Testis (tissue), 3 donors: Measurements from ENCODE around the gene SH3BP2. TPM values are rescaled to one million over a fixed set of nuclear protein-coding genes. Genes with fewer than 3 reads are reported as not detected.

Experiments
- DNase-seq: peaks from one replicate; pipeline ENCODE4 v3.0.0-alpha.2; 2019
- H3K27ac ChIP-seq, 2 donors: fragments of 200-600 bp; sonication (generic); one replicate each; pipeline ENCODE4 v1.5.1; 2019
- H3K27me3 ChIP-seq: fragments of 200-600 bp; sonication (generic); one replicate; pipeline ENCODE4 v1.5.1; 2019
- H3K36me3 ChIP-seq: fragments of 200-600 bp; sonication (generic); one replicate; pipeline ENCODE4 v1.5.1; 2017; ENCODE audit warnings: low read depth; ENCODE audit errors: missing control alignments
- H3K4me1 ChIP-seq: fragments of 200-600 bp; sonication (generic); one replicate; pipeline ENCODE4 v1.5.1; 2019
- H3K4me3 ChIP-seq, 2 donors: fragments of 200-600 bp; sonication (generic); one replicate each; pipeline ENCODE4 v1.5.1; 2017 to 2019
- H3K9me3 ChIP-seq: fragments of 200-600 bp; sonication (generic); one replicate; pipeline ENCODE4 v1.5.1; 2017
- POLR2A ChIP-seq: fragments of 450-650 bp; IDR thresholded peaks from one replicate; pipeline ENCODE4 v1.6.1; 2017; ENCODE audit warnings: antibody characterized with exemption, mild to moderate bottlenecking, moderate library complexity
- WGBS, 2 donors: methylation state at CpG; one replicate each; pipeline ENCODE4 v1.1.5; 2018; 5-methylcytosine and 5-hydroxymethylcytosine counted together
- intact Hi-C: fragments of 100-400 bp; cut with DNase I; formaldehyde crosslinking; loops from one replicate; pipeline ENCODE4 v1.15.1; 2023; ENCODE audit warnings: low total_unique reads
- polyA plus RNA-seq: library from polyadenylated mRNA; stranded (reverse); fragments of 350-450 nt; fragmentation: Illumina TruSeq; extraction: RNeasy Lipid Tissue Mini Kit (QIAGEN cat#74804); gene quantifications from one replicate; pipeline ENCODE4 v1.2.3, GENCODE V29; 2014; ENCODE audit warnings: low read depth, low replicate concordance; ENCODE audit not compliant: insufficient read depth
- total RNA-seq, 2 donors: library from RNA; depleted of rRNA; stranded (reverse); fragments of >200 nt; gene quantifications; one replicate each; pipeline ENCODE4 v1.2.3, GENCODE V29; 2016
- TF ChIP-seq, protein P1 (sequence below), 3 experiments: fragments of 450-650 bp in 2 of 3; fragments of 200-600 bp in 1 of 3; sonication (generic) in 1 of 3; IDR thresholded peaks; one replicate each; pipeline ENCODE4 v1.5.1; 2016 to 2019; ENCODE audit warnings: antibody characterized with exemption in 3 of 3, mild to moderate bottlenecking in 2 of 3, moderate library complexity in 1 of 3

The SH3BP2 gene
- total and polyA plus RNA-seq, 3 donors from 2014 or later = 26.6 to 47.3 (median 45.0) TPM

- TF ChIP-seq, protein P1, sequence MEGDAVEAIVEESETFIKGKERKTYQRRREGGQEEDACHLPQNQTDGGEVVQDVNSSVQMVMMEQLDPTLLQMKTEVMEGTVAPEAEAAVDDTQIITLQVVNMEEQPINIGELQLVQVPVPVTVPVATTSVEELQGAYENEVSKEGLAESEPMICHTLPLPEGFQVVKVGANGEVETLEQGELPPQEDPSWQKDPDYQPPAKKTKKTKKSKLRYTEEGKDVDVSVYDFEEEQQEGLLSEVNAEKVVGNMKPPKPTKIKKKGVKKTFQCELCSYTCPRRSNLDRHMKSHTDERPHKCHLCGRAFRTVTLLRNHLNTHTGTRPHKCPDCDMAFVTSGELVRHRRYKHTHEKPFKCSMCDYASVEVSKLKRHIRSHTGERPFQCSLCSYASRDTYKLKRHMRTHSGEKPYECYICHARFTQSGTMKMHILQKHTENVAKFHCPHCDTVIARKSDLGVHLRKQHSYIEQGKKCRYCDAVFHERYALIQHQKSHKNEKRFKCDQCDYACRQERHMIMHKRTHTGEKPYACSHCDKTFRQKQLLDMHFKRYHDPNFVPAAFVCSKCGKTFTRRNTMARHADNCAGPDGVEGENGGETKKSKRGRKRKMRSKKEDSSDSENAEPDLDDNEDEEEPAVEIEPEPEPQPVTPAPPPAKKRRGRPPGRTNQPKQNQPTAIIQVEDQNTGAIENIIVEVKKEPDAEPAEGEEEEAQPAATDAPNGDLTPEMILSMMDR (IDR thresholded peaks at IDR 0.05) = no peak
- TF ChIP-seq POLR2A = no peak
- DNase-seq = no peak
- intact Hi-C loops = no loop called here
- H3K4me3 ChIP-seq = no peak overlapping the region
- H3K4me1 ChIP-seq = peaks cover 17% of the 10 kb centered on the region
- no peak overlapping the region for H3K27ac ChIP-seq
- 90 to 94% methylated on average over 10 to 12 of the region's 13 CpGs for WGBS, 2 donors
- H3K9me3 ChIP-seq = no peaks in the 10 kb centered on the region
- H3K27me3 ChIP-seq = no peaks in the 10 kb centered on the region
- no peaks in the 10 kb centered on the region for H3K36me3 ChIP-seq
These were observed 27.5 kb downstream of the SH3BP2 start for GRCh38 chr4:2820216-2820982.

DNA sequence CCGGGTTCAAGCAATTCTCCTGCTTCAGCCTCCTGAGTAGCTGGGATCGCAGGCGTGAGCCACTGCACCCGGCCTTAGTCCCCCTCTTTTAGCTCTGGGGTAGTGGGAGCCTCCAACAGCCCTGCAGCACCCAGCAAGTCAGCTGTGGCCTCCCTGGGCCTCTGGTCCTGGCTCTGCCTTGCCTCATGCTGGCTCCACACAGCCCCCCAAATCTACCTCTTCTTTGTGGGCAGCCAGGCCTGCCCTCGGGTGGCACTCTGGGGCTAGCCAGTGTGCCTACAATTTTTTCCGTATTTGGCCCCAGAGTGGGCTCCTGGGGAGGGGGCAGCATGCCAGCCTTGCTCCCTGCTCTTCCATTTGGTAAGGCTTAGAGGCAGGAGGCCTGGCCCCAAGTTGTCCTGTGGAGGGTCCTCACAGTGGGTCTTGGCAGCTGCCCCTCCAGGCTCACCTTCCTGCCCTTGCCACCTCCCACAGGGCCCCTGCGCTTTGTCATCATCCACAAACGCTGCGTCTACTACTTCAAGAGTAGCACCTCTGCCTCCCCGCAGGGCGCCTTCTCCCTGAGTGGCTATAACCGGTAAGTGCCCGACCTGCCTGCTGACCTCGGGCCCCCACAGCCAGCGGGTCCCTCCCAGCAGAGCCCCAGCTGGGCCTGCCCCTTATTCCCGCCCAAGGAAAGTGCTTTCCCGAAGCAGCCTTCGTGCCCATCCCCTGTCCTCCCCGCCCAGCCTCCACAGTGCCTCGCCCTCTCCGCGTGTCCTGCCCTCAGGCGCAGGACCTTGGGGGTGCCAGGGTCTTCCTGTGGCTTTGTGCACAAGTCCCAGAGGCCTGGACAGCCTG lies 29.8 kb downstream of the SH3BP2 start:
- Histone ChIP-seq H3K4me3 (no peak overlapping the region), H3K27ac (no peak overlapping the region), H3K36me3 (no peaks in the 10 kb centered on the region), H3K9me3 (no peaks in the 10 kb centered on the region), H3K27me3 (no peaks in the 10 kb centered on the region), H3K4me1 (peaks cover 13% of the 10 kb centered on the region)
- TF ChIP-seq POLR2A = no peak
- TF ChIP-seq, protein P1 (IDR thresholded peaks at IDR 0.05) = no peak
- intact Hi-C loops = no loop called here
- no peak for DNase-seq
- 92 to 96% methylated on average over 20 to 23 of the region's 23 CpGs for WGBS, 2 donors

- Histone ChIP-seq H3K36me3 (no peaks in the 10 kb centered on the region), H3K27me3 (no peaks in the 10 kb centered on the region), H3K4me3 (no peak overlapping the region), H3K27ac (no peak overlapping the region), H3K9me3 (no peaks in the 10 kb centered on the region), H3K4me1 (peaks cover 12% of the 10 kb centered on the region)
- WGBS, 2 donors = 85 to 90% methylated on average over 3 to 4 of the region's 4 CpGs
- intact Hi-C loops = no loop called here
- TF ChIP-seq, protein P1 (IDR thresholded peaks at IDR 0.05) = no peak
- no peak for DNase-seq
These were observed 30.4 kb downstream of the SH3BP2 start for GRCh38 chr4:2823301-2823670.

DNA sequence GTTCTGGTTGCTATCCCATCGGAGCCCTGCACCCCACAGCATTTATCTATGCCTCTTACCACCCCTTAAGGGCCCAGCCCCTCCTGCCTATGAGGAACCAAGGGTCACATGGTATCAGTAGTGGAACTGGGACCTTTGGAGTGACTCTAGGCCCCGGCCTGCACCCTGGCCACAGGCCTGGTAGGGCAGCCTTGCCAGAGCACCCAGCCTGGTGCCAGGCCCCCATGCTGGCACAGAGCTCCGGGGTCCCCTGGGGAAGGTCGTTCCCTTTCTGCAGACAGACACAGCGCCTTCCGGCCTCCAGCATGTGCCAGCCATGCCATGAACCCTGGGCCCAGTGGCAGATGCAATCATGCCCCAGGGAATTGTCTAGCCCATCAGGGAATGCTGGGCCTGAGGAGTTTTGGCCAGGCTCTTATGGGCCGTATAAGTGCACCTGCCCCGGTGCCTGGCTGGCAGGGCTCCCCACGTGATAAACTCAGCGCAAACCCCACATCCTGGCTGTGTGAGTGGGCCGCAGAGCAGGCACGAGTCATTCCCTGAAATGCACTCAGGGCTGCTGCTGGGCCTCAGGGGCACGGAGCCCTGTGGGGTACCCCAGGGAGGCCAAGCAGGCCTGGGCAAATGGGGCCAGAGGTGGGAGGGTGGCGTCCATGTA lies 30.9 kb downstream of the SH3BP2 start:
- Histone ChIP-seq H3K4me1 (peaks cover 8% of the 10 kb centered on the region), H3K27ac (no peak overlapping the region), H3K9me3 (no peaks in the 10 kb centered on the region), H3K36me3 (no peaks in the 10 kb centered on the region), H3K27me3 (no peaks in the 10 kb centered on the region), H3K4me3 (no peak overlapping the region)
- no peak for DNase-seq
- TF ChIP-seq POLR2A = no peak
- WGBS, 2 donors = 88 to 90% methylated on average over 2 to 13 of the region's 14 CpGs
- intact Hi-C loops = no loop called here

GRCh38 chr4:2824329-2824835 lies 31.5 kb downstream of the SH3BP2 start:
- H3K4me3 ChIP-seq = no peak overlapping the region
- 77 to 88% methylated on average over 23 of the region's 24 CpGs for WGBS, 2 donors
- H3K27me3 ChIP-seq = no peaks in the 10 kb centered on the region
- H3K9me3 ChIP-seq = no peaks in the 10 kb centered on the region
- H3K36me3 ChIP-seq = no peaks in the 10 kb centered on the region
- peaks cover 7% of the 10 kb centered on the region for H3K4me1 ChIP-seq
- intact Hi-C loops = no loop called here
- no peak overlapping the region for H3K27ac ChIP-seq
- TF ChIP-seq POLR2A = no peak
- TF ChIP-seq, protein P1 (IDR thresholded peaks at IDR 0.05) = no peak
- DNase-seq = no peak
